Epithelial cell of prostate (primary cell): ENCODE measurements around the gene ANGPTL7.

Source experiments
- DNase-seq: peaks from one replicate; pipeline ENCODE4 v3.0.0-alpha.2; 2011; ENCODE audit warnings: low read depth, low spot score
- H3K27ac ChIP-seq: fragments of 450-650 bp; 2 replicates; pipeline ENCODE4 v1.5.1; 2017; ENCODE audit warnings: mild to moderate bottlenecking

ANGPTL7 gene

GRCh38 chr1:11198257-11198656 lies 9.1 kb downstream of the ANGPTL7 start:
- DNase-seq = no peak
- H3K27ac ChIP-seq = no peak overlapping the region

GRCh38 chr1:11198851-11199594 lies 9.9 kb downstream of the ANGPTL7 start:
- no peak overlapping the region for H3K27ac ChIP-seq
- no peak for DNase-seq

GRCh38 chr1:11204396-11205190 lies 15.4 kb downstream of the ANGPTL7 start:
- DNase-seq = no peak
- H3K27ac ChIP-seq = no peak overlapping the region

GRCh38 chr1:11207898-11208611 lies 18.9 kb downstream of the ANGPTL7 start:
- H3K27ac ChIP-seq = peak overlapping the region; percentile 33

GRCh38 chr1:11211461-11211860 lies 22.3 kb downstream of the ANGPTL7 start:
- no peak for DNase-seq
- no peak overlapping the region for H3K27ac ChIP-seq

More at GRCh38 chr1:11207898-11208611, 18.9 kb downstream of the ANGPTL7 start:
- no peak for DNase-seq

GRCh38 chr1:11211925-11212587 lies 22.9 kb downstream of the ANGPTL7 start:
- H3K27ac ChIP-seq = no peak overlapping the region
- no peak for DNase-seq

GRCh38 chr1:11214698-11215380 lies 25.7 kb downstream of the ANGPTL7 start:
- H3K27ac ChIP-seq = no peak overlapping the region
- no peak for DNase-seq

- DNase-seq = no peak
- no peak overlapping the region for H3K27ac ChIP-seq
Measured at GRCh38 chr1:11215381-11216005, 26.3 kb downstream of the ANGPTL7 start.

GRCh38 chr1:11216074-11216473 lies 26.9 kb downstream of the ANGPTL7 start:
- DNase-seq = no peak
- H3K27ac ChIP-seq = no peak overlapping the region

- DNase-seq = no peak
- H3K27ac ChIP-seq = no peak overlapping the region
Measured at GRCh38 chr1:11227106-11228077, 38.2 kb downstream of the ANGPTL7 start.

- H3K27ac ChIP-seq = no peak overlapping the region
- no peak for DNase-seq
Measured at GRCh38 chr1:11229203-11229602, 40.0 kb downstream of the ANGPTL7 start.

GRCh38 chr1:11233208-11233607 lies 44.1 kb downstream of the ANGPTL7 start:
- H3K27ac ChIP-seq = no peak overlapping the region
- no peak for DNase-seq

GRCh38 chr1:11237356-11237755 lies 48.2 kb downstream of the ANGPTL7 start:
- no peak for DNase-seq
- peak overlapping the region; percentile 36 for H3K27ac ChIP-seq

GRCh38 chr1:11238311-11238710 lies 49.2 kb downstream of the ANGPTL7 start:
- H3K27ac ChIP-seq = no peak overlapping the region

GRCh38 chr1:11245248-11245647 lies 56.1 kb downstream of the ANGPTL7 start:
- DNase-seq = no peak
- no peak overlapping the region for H3K27ac ChIP-seq

More at GRCh38 chr1:11238311-11238710, 49.2 kb downstream of the ANGPTL7 start:
- DNase-seq = no peak
